ENCODE results near the gene UBTD2. TPM values are rescaled to one million over a fixed set of nuclear protein-coding genes. Genes with fewer than 3 reads are reported as not detected.

UBTD2 gene
- polyA plus RNA-seq, 1 donor from 2014 or later = 89.9 TPM

DNA sequence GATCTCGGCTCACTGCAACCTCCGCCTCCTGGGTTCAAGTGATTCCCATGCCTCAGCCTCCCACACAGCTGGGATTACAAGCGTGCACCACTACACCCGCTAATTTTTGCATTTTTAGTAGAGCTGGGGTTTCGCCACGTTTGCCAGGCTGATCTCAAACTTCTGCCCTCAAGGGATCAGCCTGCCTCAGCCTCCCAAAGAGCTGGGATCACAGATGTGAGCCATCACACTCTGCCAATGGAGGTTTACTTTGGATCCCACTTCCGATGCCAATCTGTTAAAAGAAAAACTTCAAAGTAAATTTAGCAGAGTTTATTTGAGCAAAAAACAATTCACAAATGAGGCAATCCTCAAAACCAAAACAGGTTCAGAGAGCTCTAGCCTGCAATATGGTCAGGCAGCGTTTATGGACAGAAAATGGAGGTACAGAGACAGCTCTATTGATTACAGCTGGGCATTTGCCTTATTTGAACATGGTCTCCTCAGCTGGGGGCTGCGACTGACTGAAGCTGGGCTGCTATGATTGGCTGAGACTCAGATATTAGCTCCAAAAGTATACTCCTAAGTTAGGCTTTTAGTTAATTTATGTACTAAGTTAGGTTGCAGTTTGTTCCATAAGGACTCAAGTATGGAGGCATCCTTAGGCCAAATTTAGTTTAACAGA lies 18.6 kb upstream of the UBTD2 start:
- Histone ChIP-seq H3K9ac (ENCODE audit: low read length) (no peak overlapping the region), H3K9me3 (ENCODE audit: low read length) (no peaks in the 10 kb centered on the region), H3K9me2 (ENCODE audit: insufficient read depth, low read length) (no peaks in the 10 kb centered on the region), H3K79me2 (replicated peaks; ENCODE audit: insufficient read depth, low read length) (no peaks in the 10 kb centered on the region), H3K36me3 (ENCODE audit: insufficient read depth, low read length) (no peaks in the 10 kb centered on the region), H4K20me1 (ENCODE audit: insufficient read depth) (no peaks in the 10 kb centered on the region), H3F3A (ENCODE audit: insufficient read depth, low read length, poor library complexity, severe bottlenecking) (no peaks in the 10 kb centered on the region), H3K27me3 (ENCODE audit: insufficient read depth, low read depth, low read length) (no peaks in the 10 kb centered on the region), H3K4me2 (ENCODE audit: low read length) (no peak overlapping the region), H3K27ac (ENCODE audit: low read length) (no peak overlapping the region), H3K4me3 (ENCODE audit: low read length) (no peak overlapping the region), H2AFZ (ENCODE audit: low read depth, low read length) (no peak overlapping the region)
- TF ChIP-seq TAF1 (IDR thresholded peaks at IDR 0.05; ENCODE audit: low read depth) (no peak), POLR2AphosphoS5 (IDR thresholded peaks at IDR 0.05) (no peak), CTCF (IDR thresholded peaks at IDR 0.05; ENCODE audit: poor library complexity, severe bottlenecking) (no peak), RAD21 (conservative IDR thresholded peaks at IDR 0.05) (no peak), MXI1 (conservative IDR thresholded peaks at IDR 0.05; ENCODE audit: poor library complexity, severe bottlenecking) (no peak), SMC3 (conservative IDR thresholded peaks at IDR 0.05; ENCODE audit: poor library complexity) (no peak), REST (IDR thresholded peaks at IDR 0.05; ENCODE audit: borderline replicate concordance) (no peak), EZH2 (IDR thresholded peaks at IDR 0.05; ENCODE audit: borderline replicate concordance, insufficient read depth, low read length, poor library complexity, severe bottlenecking) (no peak), EP300 (conservative IDR thresholded peaks at IDR 0.05; ENCODE audit: poor library complexity, severe bottlenecking) (no peak)

DNA sequence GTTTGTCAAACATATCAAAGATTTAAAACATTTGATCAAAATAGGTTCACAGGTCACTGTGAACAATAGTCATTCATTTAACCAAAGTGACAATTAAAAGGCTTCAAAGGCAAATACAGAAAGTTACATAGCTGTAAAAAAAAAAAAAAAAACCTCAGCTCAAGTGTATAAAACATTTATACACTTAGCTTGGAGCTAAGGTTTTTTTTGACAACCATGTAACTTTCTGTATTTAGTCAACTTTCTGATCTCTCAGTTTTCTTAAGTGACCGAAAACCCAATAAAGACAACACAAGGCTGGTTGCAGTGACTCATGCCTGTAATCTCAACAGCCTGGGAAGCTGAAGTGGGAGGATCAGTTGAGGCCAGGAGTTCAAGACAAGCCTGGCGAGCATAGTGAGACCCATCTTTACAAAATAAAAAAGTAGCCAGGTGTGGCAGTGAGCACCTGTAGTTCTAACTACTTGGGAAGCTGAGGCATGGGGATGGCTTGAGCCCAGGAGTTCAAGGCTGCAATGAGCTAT lies 16.4 kb upstream of the UBTD2 start:
- Histone ChIP-seq H3K4me2 (ENCODE audit: low read length) (no peak overlapping the region), H3K9me2 (ENCODE audit: insufficient read depth, low read length) (no peaks in the 10 kb centered on the region), H3K27ac (ENCODE audit: low read length) (no peak overlapping the region), H3K9ac (ENCODE audit: low read length) (no peak overlapping the region), H3K36me3 (ENCODE audit: insufficient read depth, low read length) (no peaks in the 10 kb centered on the region), H3K27me3 (ENCODE audit: insufficient read depth, low read depth, low read length) (no peaks in the 10 kb centered on the region), H3K79me2 (replicated peaks; ENCODE audit: insufficient read depth, low read length) (no peaks in the 10 kb centered on the region), H2AFZ (ENCODE audit: low read depth, low read length) (no peak overlapping the region), H3F3A (ENCODE audit: insufficient read depth, low read length, poor library complexity, severe bottlenecking) (no peaks in the 10 kb centered on the region), H4K20me1 (ENCODE audit: insufficient read depth) (no peaks in the 10 kb centered on the region), H3K9me3 (ENCODE audit: low read length) (no peaks in the 10 kb centered on the region), H3K4me3 (ENCODE audit: low read length) (no peak overlapping the region)
- TF ChIP-seq EP300 (conservative IDR thresholded peaks at IDR 0.05; ENCODE audit: poor library complexity, severe bottlenecking) (no peak), POLR2AphosphoS5 (IDR thresholded peaks at IDR 0.05) (no peak), MXI1 (conservative IDR thresholded peaks at IDR 0.05; ENCODE audit: poor library complexity, severe bottlenecking) (no peak), EZH2 (IDR thresholded peaks at IDR 0.05; ENCODE audit: borderline replicate concordance, insufficient read depth, low read length, poor library complexity, severe bottlenecking) (no peak), REST (IDR thresholded peaks at IDR 0.05; ENCODE audit: borderline replicate concordance) (no peak), TAF1 (IDR thresholded peaks at IDR 0.05; ENCODE audit: low read depth) (no peak), RAD21 (conservative IDR thresholded peaks at IDR 0.05) (no peak), SMC3 (conservative IDR thresholded peaks at IDR 0.05; ENCODE audit: poor library complexity) (no peak), CTCF (IDR thresholded peaks at IDR 0.05; ENCODE audit: poor library complexity, severe bottlenecking) (no peak)
